Mesenteric fat pad (tissue), 1 donor: Measurements from ENCODE around the gene PNP. TPM values are rescaled to one million over a fixed set of nuclear protein-coding genes. Genes with fewer than 3 reads are reported as not detected.
"Not testable (repeated sequence)": the region's sequence is repeated elsewhere in the genome, so short reads cannot be mapped to it uniquely, and the experiment has no call there.

Source experiments
- DNase-seq: peaks from one replicate; pipeline ENCODE4 v3.0.0-alpha.2; 2020; ENCODE audit warnings: low spot score
- long read RNA-seq: library from polyadenylated mRNA; unstranded; transcript quantifications from one replicate; pipeline ENCODE4 v2.0.0, GENCODE V29; 2020
- total RNA-seq: library from RNA; stranded (reverse); fragmentation: NEBNext Ultra II Directional; extraction: Animal tissue kit (Norgen Biotek cat#: 25700); gene quantifications from one replicate; pipeline ENCODE4 v1.2.1, GENCODE V29; 2021
- donor health status: DM: yes; HTN: yes; CAD: no.

Gene PNP
- 69.1 TPM for total RNA-seq
- long read RNA-seq, transcript PNP-201 (6 exons, 1,509 nt), result major isoform, 81 of 98 reads
- long read RNA-seq, partial matches to known transcripts, result 1 of 98 reads
- long read RNA-seq, other reads (novel, unspliced or antisense), result 10 of 98 reads

GRCh38 chr14:20469242-20469889 lies at the start of gene PNP:
Gene PNP, plus strand, starts transcription at chr14:20469406. Its CDS starts 119 bp downstream, at chr14:20469525.
- peak; percentile 96 for DNase-seq

- DNase-seq, result no peak
Observed at GRCh38 chr14:20419419-20419818, 49.8 kb upstream of the PNP start.

GRCh38 chr14:20421267-20421666 lies 47.9 kb upstream of the PNP start:
- DNase-seq, result no peak

- DNase-seq, result no peak
Observed at GRCh38 chr14:20422886-20423285, 46.3 kb upstream of the PNP start.

- DNase-seq, result no peak
Observed at GRCh38 chr14:20424851-20425250, 44.4 kb upstream of the PNP start.

- DNase-seq, result no peak
Observed at GRCh38 chr14:20427231-20428009, 41.8 kb upstream of the PNP start.

- DNase-seq, result no peak
Observed at GRCh38 chr14:20428010-20428365, 41.2 kb upstream of the PNP start.

- DNase-seq, result no peak
Observed at GRCh38 chr14:20428802-20429201, 40.4 kb upstream of the PNP start.

GRCh38 chr14:20429801-20430669 lies 39.2 kb upstream of the PNP start:
- no peak for DNase-seq

- DNase-seq, result no peak
Observed at GRCh38 chr14:20434701-20435581, 34.3 kb upstream of the PNP start.

GRCh38 chr14:20435582-20436362 lies 33.4 kb upstream of the PNP start, which contains the start of gene KLHL33:
Gene KLHL33, minus strand, starts transcription at chr14:20436166. Its CDS starts 355 bp downstream, at chr14:20435811.
- no peak for DNase-seq

GRCh38 chr14:20436363-20436755 lies 32.8 kb upstream of the PNP start:
- no peak for DNase-seq

GRCh38 chr14:20438664-20439063 lies 30.5 kb upstream of the PNP start:
- no peak for DNase-seq

GRCh38 chr14:20440465-20440864 lies 28.7 kb upstream of the PNP start:
- DNase-seq, result no peak

- DNase-seq, result no peak
Observed at GRCh38 chr14:20440882-20441281, 28.3 kb upstream of the PNP start.

- no peak for DNase-seq
Observed at GRCh38 chr14:20441461-20441860, 27.7 kb upstream of the PNP start.

GRCh38 chr14:20443650-20444049 lies 25.6 kb upstream of the PNP start:
- DNase-seq, result not testable (repeated sequence)

- DNase-seq, result no peak
Observed at GRCh38 chr14:20446889-20447288, 22.3 kb upstream of the PNP start.

- not testable (repeated sequence) for DNase-seq
Observed at GRCh38 chr14:20452831-20453230, 16.4 kb upstream of the PNP start.
